AG09309 (cell line): ENCODE results near the gene C12orf56.
"Not testable (repeated sequence)": the region's sequence is repeated elsewhere in the genome, so short reads cannot be mapped to it uniquely, and the experiment has no call there.

Source experiments
- DNase-seq: peaks from one replicate; pipeline ENCODE4 v3.0.0-alpha.2; 2010; ENCODE audit warnings: low read depth
- H3K4me3 ChIP-seq: 2 replicates; pipeline ENCODE4 v1.5.1; 2011; ENCODE audit warnings: mild to moderate bottlenecking, low read depth, low read length, moderate library complexity; ENCODE audit not compliant: control insufficient read depth
- CTCF ChIP-seq: IDR thresholded peaks from 2 replicates; pipeline ENCODE4 v1.5.1; 2011; ENCODE audit warnings: mild to moderate bottlenecking, low read depth, low read length, inconsistent platforms; ENCODE audit not compliant: insufficient read depth, control insufficient read depth; ENCODE audit errors: missing control alignments

The C12orf56 gene

GRCh38 chr12:64362721-64363305, 27.7 kb downstream of the C12orf56 start:
- TF ChIP-seq CTCF, result no peak
- no peak overlapping the region for H3K4me3 ChIP-seq
- DNase-seq, result no peak

- H3K4me3 ChIP-seq, DNase-seq: not testable (repeated sequence)
These were observed 29.4 kb downstream of the C12orf56 start for GRCh38 chr12:64361173-64361572.

GRCh38 chr12:64356209-64356608, 34.3 kb downstream of the C12orf56 start:
- not testable (repeated sequence) for DNase-seq, H3K4me3 ChIP-seq

- no peak overlapping the region for H3K4me3 ChIP-seq
- DNase-seq, result no peak
- TF ChIP-seq CTCF, result no peak
These were observed 38.4 kb downstream of the C12orf56 start for GRCh38 chr12:64352181-64352580.

- H3K4me3 ChIP-seq, result no peak overlapping the region
- DNase-seq, result no peak
- no peak for TF ChIP-seq CTCF
These were observed 39.3 kb downstream of the C12orf56 start for GRCh38 chr12:64351265-64351664.

- TF ChIP-seq CTCF, result no peak
- DNase-seq, result no peak
These were observed 42.9 kb downstream of the C12orf56 start for GRCh38 chr12:64347630-64348029.

GRCh38 chr12:64344631-64345030, 45.9 kb downstream of the C12orf56 start:
- not testable (repeated sequence) for H3K4me3 ChIP-seq, DNase-seq

More at GRCh38 chr12:64347630-64348029, 42.9 kb downstream of the C12orf56 start:
- no peak overlapping the region for H3K4me3 ChIP-seq

- DNase-seq, result not testable (repeated sequence)
These were observed 50.0 kb downstream of the C12orf56 start for GRCh38 chr12:64340546-64340945.

GRCh38 chr12:64335886-64336466, 54.6 kb downstream of the C12orf56 start:
- TF ChIP-seq CTCF, result no peak
- H3K4me3 ChIP-seq, result no peak overlapping the region
- DNase-seq, result no peak

More at GRCh38 chr12:64340546-64340945, 50.0 kb downstream of the C12orf56 start:
- not testable (repeated sequence) for H3K4me3 ChIP-seq
